H9 (cell line): ENCODE measurements around the gene RIMKLA. TPM values are rescaled to one million over a fixed set of nuclear protein-coding genes. Genes with fewer than 3 reads are reported as not detected.

ENCODE experiments used
- DNase-seq: peaks from one replicate; pipeline ENCODE4 v3.0.0-alpha.2; 2017
- H2AFZ ChIP-seq: one replicate; pipeline ENCODE4 v1.6.1; 2013; ENCODE audit warnings: mild to moderate bottlenecking, low read length, control low read depth, moderate library complexity
- H2AK5ac ChIP-seq: 2 replicates; pipeline ENCODE4 v1.6.1; 2013; ENCODE audit warnings: low read length, control low read depth, mixed read lengths; ENCODE audit not compliant: insufficient read length
- H2BK120ac ChIP-seq: one replicate; pipeline ENCODE4 v1.6.1; 2013; ENCODE audit warnings: low read depth, mild to moderate bottlenecking, low read length, control low read depth, inconsistent platforms; ENCODE audit not compliant: poor library complexity, severe bottlenecking
- H2BK12ac ChIP-seq: 2 replicates; pipeline ENCODE4 v1.6.1; 2013; ENCODE audit warnings: low read length, control low read depth, mixed read lengths, low read depth; ENCODE audit not compliant: insufficient read length
- H2BK15ac ChIP-seq: 2 replicates; pipeline ENCODE4 v1.6.1; 2013; ENCODE audit warnings: low read depth, low read length, control low read depth
- H2BK20ac ChIP-seq: one replicate; pipeline ENCODE4 v1.6.1; 2013; ENCODE audit warnings: low read depth, mild to moderate bottlenecking, low read length, control low read depth, inconsistent platforms; ENCODE audit not compliant: poor library complexity, severe bottlenecking
- H2BK5ac ChIP-seq: 2 replicates; pipeline ENCODE4 v1.6.1; 2013; ENCODE audit warnings: low read length, control low read depth, mixed read lengths; ENCODE audit not compliant: insufficient read length
- H3K14ac ChIP-seq: 2 replicates; pipeline ENCODE4 v1.6.1; 2013; ENCODE audit warnings: low read length, control low read depth; ENCODE audit not compliant: insufficient read depth
- H3K18ac ChIP-seq: 2 replicates; pipeline ENCODE4 v1.6.1; 2013; ENCODE audit warnings: low read depth, mild to moderate bottlenecking, mixed read lengths, low read length, control low read depth; ENCODE audit not compliant: insufficient read length
- H3K23ac ChIP-seq: 2 replicates; pipeline ENCODE4 v1.6.1; 2013; ENCODE audit warnings: low read length, control low read depth, mixed read lengths, low read depth; ENCODE audit not compliant: insufficient read length
- H3K23me2 ChIP-seq: 2 replicates; pipeline ENCODE4 v1.6.1; 2013; ENCODE audit warnings: low read depth, mild to moderate bottlenecking, mixed read lengths, low read length, control low read depth; ENCODE audit not compliant: insufficient read length, poor library complexity, severe bottlenecking
- H3K27ac ChIP-seq: 2 replicates; pipeline ENCODE4 v1.5.1; 2013; ENCODE audit warnings: low read length, control low read depth, mixed read lengths, low read depth; ENCODE audit not compliant: insufficient read length
- H3K27me3 ChIP-seq: 2 replicates; pipeline ENCODE4 v1.6.1; 2013; ENCODE audit warnings: low read length, control low read depth, inconsistent platforms; ENCODE audit not compliant: insufficient read depth
- H3K4ac ChIP-seq: 2 replicates; pipeline ENCODE4 v1.6.1; 2013; ENCODE audit warnings: low read depth, mild to moderate bottlenecking, control low read depth, inconsistent platforms, low read length, moderate library complexity
- H3K4me1 ChIP-seq: 2 replicates; pipeline ENCODE4 v1.6.1; 2013; ENCODE audit warnings: low read length, control low read depth, inconsistent platforms; ENCODE audit not compliant: insufficient read depth
- H3K4me2 ChIP-seq: 2 replicates; pipeline ENCODE4 v1.6.1; 2013; ENCODE audit warnings: low read length, control low read depth, mixed read lengths; ENCODE audit not compliant: insufficient read length, insufficient read depth
- H3K56ac ChIP-seq: 2 replicates; pipeline ENCODE4 v1.6.1; 2013; ENCODE audit warnings: low read depth, mild to moderate bottlenecking, mixed read lengths, low read length, control low read depth; ENCODE audit not compliant: insufficient read length
- H3K79me1 ChIP-seq: 2 replicates; pipeline ENCODE4 v1.6.1; 2013; ENCODE audit warnings: low read depth, mild to moderate bottlenecking, moderate library complexity, low read length, control low read depth, inconsistent platforms; ENCODE audit not compliant: insufficient read depth, poor library complexity, severe bottlenecking
- H3K79me2 ChIP-seq: 2 replicates; pipeline ENCODE4 v1.6.1; 2013; ENCODE audit warnings: low read length, control low read depth, inconsistent platforms; ENCODE audit not compliant: insufficient read depth
- H3K9ac ChIP-seq: 2 replicates; pipeline ENCODE4 v1.6.1; 2013; ENCODE audit warnings: low read length, control low read depth, mixed read lengths; ENCODE audit not compliant: insufficient read length; ENCODE audit errors: extremely low read depth
- H3K9me3 ChIP-seq: one replicate; pipeline ENCODE4 v1.6.1; 2013; ENCODE audit warnings: low read depth, low read length, inconsistent platforms; ENCODE audit not compliant: control insufficient read depth
- H3T11ph ChIP-seq: one replicate; pipeline ENCODE4 v1.6.1; 2013; ENCODE audit warnings: mild to moderate bottlenecking, low read length, control low read depth, inconsistent platforms
- H4K20me1 ChIP-seq: one replicate; pipeline ENCODE4 v1.6.1; 2013; ENCODE audit not compliant: control insufficient read depth, insufficient read length, insufficient read depth
- H4K5ac ChIP-seq: 2 replicates; pipeline ENCODE4 v1.6.1; 2013; ENCODE audit warnings: low read depth, mild to moderate bottlenecking, mixed read lengths, low read length, control low read depth; ENCODE audit not compliant: insufficient read length
- H4K8ac ChIP-seq: replicated peaks from 2 replicates; pipeline ENCODE4 v1.6.1; 2013; ENCODE audit warnings: low read length, control low read depth, mixed read lengths, low read depth; ENCODE audit not compliant: insufficient read length
- H4K91ac ChIP-seq: 2 replicates; pipeline ENCODE4 v1.6.1; 2013; ENCODE audit warnings: low read depth, mild to moderate bottlenecking, moderate library complexity, mixed read lengths, low read length, control low read depth; ENCODE audit not compliant: insufficient read length
- H3K27ac Mint-ChIP-seq, 3 experiments: 2 replicates in 2 of 3; 3 replicates in 1 of 3; pipeline ENCODE4 v1.8.0; 2020 to 2021; ENCODE audit warnings: mixed read lengths in 3 of 3, mild to moderate bottlenecking in 1 of 3, moderate library complexity in 1 of 3
- H3K27me3 Mint-ChIP-seq: 2 replicates; pipeline ENCODE4 v1.8.0; 2021; ENCODE audit warnings: low read depth, mild to moderate bottlenecking, moderate library complexity, mixed read lengths
- H3K36me3 Mint-ChIP-seq, 3 experiments: 2 replicates in 2 of 3; 3 replicates in 1 of 3; pipeline ENCODE4 v1.8.0; 2020 to 2021; ENCODE audit warnings: low read depth in 3 of 3, mixed read lengths in 3 of 3; ENCODE audit not compliant: insufficient read depth in 1 of 3
- H3K4me1 Mint-ChIP-seq, 2 experiments: 2 replicates each; pipeline ENCODE4 v1.8.0; 2020; ENCODE audit warnings: mixed read lengths in 2 of 2
- H3K4me3 Mint-ChIP-seq, 2 experiments: 2 replicates in 1 of 2; 3 replicates in 1 of 2; pipeline ENCODE4 v1.8.0; 2020 to 2021; ENCODE audit warnings: mild to moderate bottlenecking in 2 of 2, mixed read lengths in 2 of 2, moderate library complexity in 1 of 2
- H3K9me3 Mint-ChIP-seq, 2 experiments: 2 replicates in 1 of 2; 3 replicates in 1 of 2; pipeline ENCODE4 v1.8.0; 2020; ENCODE audit warnings: mild to moderate bottlenecking in 2 of 2, mixed read lengths in 2 of 2, moderate library complexity in 1 of 2
- CTCF ChIP-seq: fragments of 200-600 bp; sonication (generic); conservative IDR thresholded peaks from 3 replicates; pipeline ENCODE4 v1.8.0; 2021; ENCODE audit warnings: antibody characterized with exemption, mild to moderate bottlenecking
- total RNA-seq: library from RNA; stranded (reverse); gene quantifications from 2 replicates; pipeline ENCODE4 v1.2.1, GENCODE V29; 2021

Gene RIMKLA
- total RNA-seq, 1 experiment from 2014 or later: 4.7 TPM

GRCh38 chr1:42449256-42449655, 68.7 kb downstream of the RIMKLA start:
- H3K27me3 Mint-ChIP-seq: no peaks in the 10 kb centered on the region
- H3K27me3 ChIP-seq: no peaks in the 10 kb centered on the region
- no peak overlapping the region for H2BK5ac ChIP-seq
- no peak overlapping the region for H4K5ac ChIP-seq
- no peak for TF ChIP-seq CTCF
- H3K23me2 ChIP-seq: no peaks in the 10 kb centered on the region
- no peak overlapping the region for H2AK5ac ChIP-seq
- no peak overlapping the region for H3K23ac ChIP-seq
- no peak overlapping the region for H3K14ac ChIP-seq
- H4K20me1 ChIP-seq: no peaks in the 10 kb centered on the region
- H2BK15ac ChIP-seq: no peak overlapping the region
- H3K4me2 ChIP-seq: no peak overlapping the region
- H3K9me3 Mint-ChIP-seq: no peaks in the 10 kb centered on the region
- DNase-seq: no peak
- H3K27ac ChIP-seq: no peak overlapping the region
- H4K8ac ChIP-seq: no peak overlapping the region
- no peak overlapping the region for H3K4me3 Mint-ChIP-seq
- H2BK12ac ChIP-seq: no peak overlapping the region
- H3K79me1 ChIP-seq: no peaks in the 10 kb centered on the region
- no peak overlapping the region for H3K27ac Mint-ChIP-seq
- no peak overlapping the region for H4K91ac ChIP-seq
- no peak overlapping the region for H3K56ac ChIP-seq
- H3K4me1 ChIP-seq: no peaks in the 10 kb centered on the region
- H2BK20ac ChIP-seq: no peak overlapping the region
- H3K79me2 ChIP-seq: no peaks in the 10 kb centered on the region
- H2BK120ac ChIP-seq: no peak overlapping the region
- H3K9ac ChIP-seq: no peak overlapping the region
- H3K9me3 ChIP-seq: no peaks in the 10 kb centered on the region
- peaks cover 6 to 8% of the 10 kb centered on the region in 2 experiments for H3K4me1 Mint-ChIP-seq
- no peaks in the 10 kb centered on the region for H3K36me3 Mint-ChIP-seq
- no peak overlapping the region for H3T11ph ChIP-seq
- H3K4ac ChIP-seq: no peak overlapping the region
- no peak overlapping the region for H3K18ac ChIP-seq
- no peak overlapping the region for H2AFZ ChIP-seq
